PC-3 (cell line): Measurements from ENCODE around the gene TNRC18. TPM values are rescaled to one million over a fixed set of nuclear protein-coding genes. Genes with fewer than 3 reads are reported as not detected.

Experiments used
- ATAC-seq: fragments of 200-7000 bp; cut with Tn5 transposase; 2 replicates; pipeline ENCODE4 v1.9.1; 2020; ENCODE audit warnings: mild to moderate bottlenecking, moderate library complexity
- BruUV-seq: library from RNA; stranded (reverse); fragments of 400-500 nt; replicated peaks from 2 replicates; lab custom pipeline; 2021; lab: Mats Ljungman, UMichigan
- CTCF ChIA-PET: fragments of 300-600 bp; sonication (Branson Sonifier 250); formaldehyde crosslinking; loops from one replicate; lab custom pipeline; 2022; ENCODE audit warnings: antibody characterized with exemption; lab: Charles Lee
- POLR2A ChIA-PET: fragments of 300-600 bp; sonication (Branson Sonifier 250); formaldehyde crosslinking; loops from one replicate; lab custom pipeline; 2022; ENCODE audit warnings: antibody characterized with exemption; ENCODE audit not compliant: unreplicated experiment; lab: Charles Lee
- DNase-seq: peaks from one replicate; pipeline ENCODE4 v3.0.0-alpha.2; 2015
- H2AFZ ChIP-seq: fragments of 300-600 bp; sonication (generic); 2 replicates; pipeline ENCODE4 v1.6.0; 2016; ENCODE audit warnings: antibody characterized with exemption, low read length
- H3F3A ChIP-seq: fragments of 300-600 bp; sonication (generic); one replicate; pipeline ENCODE4 v1.6.0; 2017; ENCODE audit warnings: antibody characterized with exemption, low read length, control low read depth, mild to moderate bottlenecking; ENCODE audit not compliant: unreplicated experiment
- H3K27ac ChIP-seq: fragments of 300-600 bp; sonication (generic); 2 replicates; pipeline ENCODE4 v1.5.1; 2016; ENCODE audit warnings: mild to moderate bottlenecking, low read length
- H3K27me3 ChIP-seq: fragments of 300-600 bp; sonication (generic); 2 replicates; pipeline ENCODE4 v1.6.1; 2016; ENCODE audit warnings: low read length, mixed read lengths
- H3K36me3 ChIP-seq: fragments of 300-600 bp; sonication (generic); 2 replicates; pipeline ENCODE4 v1.6.1; 2016; ENCODE audit warnings: low read depth, mixed run types, low read length, mixed read lengths
- H3K4me1 ChIP-seq: fragments of 300-600 bp; sonication (generic); 2 replicates; pipeline ENCODE4 v1.5.1; 2016; ENCODE audit warnings: low read length; ENCODE audit not compliant: insufficient read depth
- H3K4me2 ChIP-seq: fragments of 300-600 bp; sonication (generic); 2 replicates; pipeline ENCODE4 v1.6.0; 2016; ENCODE audit warnings: low read length
- H3K4me3 ChIP-seq: fragments of 300-600 bp; sonication (generic); 2 replicates; pipeline ENCODE4 v1.5.1; 2016; ENCODE audit warnings: mild to moderate bottlenecking, low read length, mixed read lengths
- H3K79me2 ChIP-seq: fragments of 300-600 bp; sonication (generic); 2 replicates; pipeline ENCODE4 v1.6.1; 2017; ENCODE audit warnings: low read length, mixed read lengths
- H3K9ac ChIP-seq: fragments of 300-600 bp; sonication (generic); 2 replicates; pipeline ENCODE4 v1.6.0; 2016; ENCODE audit warnings: mild to moderate bottlenecking, low read length
- H3K9me2 ChIP-seq: fragments of 300-600 bp; sonication (generic); replicated peaks from 2 replicates; pipeline ENCODE4 v1.6.1; 2016; ENCODE audit warnings: mixed run types, low read length, mixed read lengths
- H3K9me3 ChIP-seq: fragments of 300-600 bp; sonication (generic); 2 replicates; pipeline ENCODE4 v1.6.1; 2016; ENCODE audit warnings: low read length, mixed read lengths
- H4K20me1 ChIP-seq: fragments of 300-600 bp; sonication (generic); 2 replicates; pipeline ENCODE4 v1.6.1; 2016; ENCODE audit warnings: low read length, mixed read lengths
- EZH2 ChIP-seq: fragments of 300-600 bp; sonication (generic); IDR thresholded peaks from one replicate; pipeline ENCODE4 v1.6.1; 2017; ENCODE audit warnings: antibody characterized with exemption, mild to moderate bottlenecking, low read length; ENCODE audit not compliant: unreplicated experiment
- EZH2phosphoT487 ChIP-seq: fragments of 300-600 bp; sonication (generic); IDR thresholded peaks from 2 replicates; pipeline ENCODE4 v1.6.1; 2018; ENCODE audit warnings: mild to moderate bottlenecking, antibody characterized with exemption, low read length, borderline replicate concordance
- intact Hi-C: fragments of 100-400 bp; cut with micrococcal nuclease; formaldehyde crosslinking; loops from 2 replicates; pipeline ENCODE4 v1.9.0; 2023
- total RNA-seq: library from RNA; depleted of rRNA; stranded (reverse); fragments of >200 nt; gene quantifications from 2 replicates; pipeline ENCODE4 v1.2.3, GENCODE V29; 2014
- TF ChIP-seq, protein P1 (sequence below): fragments of 300-600 bp; sonication (generic); conservative IDR thresholded peaks from 2 replicates; pipeline ENCODE4 v1.5.1; 2017; ENCODE audit warnings: antibody characterized with exemption, low read depth, mild to moderate bottlenecking, low read length

Gene TNRC18
- total RNA-seq, 1 experiment from 2014 or later = 26.8 TPM

DNA sequence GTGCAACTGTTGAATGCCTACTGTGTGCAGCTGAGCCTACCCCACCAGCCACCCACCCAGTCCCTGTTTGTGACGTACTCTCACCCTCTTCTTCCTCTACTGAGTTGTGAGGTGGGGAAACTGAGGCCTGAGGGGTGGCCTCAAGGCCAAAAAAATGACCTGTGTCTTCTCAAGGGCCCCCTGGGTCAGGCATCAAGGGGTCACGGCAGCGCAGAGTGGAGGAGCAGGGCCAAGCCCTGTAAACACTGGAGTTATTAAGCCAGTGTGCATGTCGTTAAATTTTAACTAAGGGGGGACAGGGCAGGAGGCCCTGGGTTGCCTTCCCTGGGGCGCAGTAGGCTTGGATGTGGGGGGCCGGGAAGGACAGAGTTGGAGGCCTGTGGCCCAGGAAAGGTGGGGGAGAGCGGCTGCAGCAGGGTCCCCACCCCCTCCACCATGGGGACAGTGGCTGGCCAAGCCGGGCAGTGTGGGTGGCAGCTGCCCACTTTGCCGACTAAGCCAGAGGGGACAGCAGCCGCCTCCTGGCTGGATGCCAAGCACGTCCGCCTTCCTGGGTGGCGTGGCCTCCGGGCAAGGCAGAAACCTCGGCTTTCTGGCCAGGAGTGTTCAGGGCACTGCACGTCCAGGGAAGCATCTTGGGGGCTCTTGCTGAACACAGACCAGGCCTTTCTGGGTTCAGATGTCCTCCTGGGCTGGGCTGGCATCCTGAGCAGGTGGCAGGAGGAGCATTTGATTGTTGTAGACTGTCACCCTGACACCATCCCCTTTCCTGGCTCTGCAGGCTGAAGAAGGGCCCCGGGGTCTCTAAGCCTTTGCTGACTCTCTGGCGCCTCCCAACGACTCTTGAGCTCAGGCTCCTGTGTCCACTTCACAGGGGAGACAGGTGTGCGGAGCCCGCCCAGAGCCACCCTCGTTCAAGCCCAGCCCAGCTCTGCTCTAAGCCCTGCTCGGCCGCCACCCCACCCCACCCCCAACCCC is 139.0 kb downstream of the TNRC18 start:
- ATAC-seq (peak; percentile 32; the same call in 1 of the 2 replicates), DNase-seq (peak; percentile 29)
- ChIA-PET POLR2A (no interaction called here), CTCF (no interaction called here)
- no peaks in the 10 kb centered on the region for H3K9me2 ChIP-seq
- BruUV-seq = no TSS peak
- H3K4me3 ChIP-seq = no peak overlapping the region
- H4K20me1 ChIP-seq = no peaks in the 10 kb centered on the region
- H2AFZ ChIP-seq = no peak overlapping the region
- H3K9ac ChIP-seq = no peak overlapping the region
- H3F3A ChIP-seq = no peaks in the 10 kb centered on the region
- TF ChIP-seq, protein P1, sequence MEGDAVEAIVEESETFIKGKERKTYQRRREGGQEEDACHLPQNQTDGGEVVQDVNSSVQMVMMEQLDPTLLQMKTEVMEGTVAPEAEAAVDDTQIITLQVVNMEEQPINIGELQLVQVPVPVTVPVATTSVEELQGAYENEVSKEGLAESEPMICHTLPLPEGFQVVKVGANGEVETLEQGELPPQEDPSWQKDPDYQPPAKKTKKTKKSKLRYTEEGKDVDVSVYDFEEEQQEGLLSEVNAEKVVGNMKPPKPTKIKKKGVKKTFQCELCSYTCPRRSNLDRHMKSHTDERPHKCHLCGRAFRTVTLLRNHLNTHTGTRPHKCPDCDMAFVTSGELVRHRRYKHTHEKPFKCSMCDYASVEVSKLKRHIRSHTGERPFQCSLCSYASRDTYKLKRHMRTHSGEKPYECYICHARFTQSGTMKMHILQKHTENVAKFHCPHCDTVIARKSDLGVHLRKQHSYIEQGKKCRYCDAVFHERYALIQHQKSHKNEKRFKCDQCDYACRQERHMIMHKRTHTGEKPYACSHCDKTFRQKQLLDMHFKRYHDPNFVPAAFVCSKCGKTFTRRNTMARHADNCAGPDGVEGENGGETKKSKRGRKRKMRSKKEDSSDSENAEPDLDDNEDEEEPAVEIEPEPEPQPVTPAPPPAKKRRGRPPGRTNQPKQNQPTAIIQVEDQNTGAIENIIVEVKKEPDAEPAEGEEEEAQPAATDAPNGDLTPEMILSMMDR = peak; percentile 31; the same call in 1 of the 2 replicates
- no peak for TF ChIP-seq EZH2phosphoT487
- H3K4me2 ChIP-seq = no peak overlapping the region
- no peaks in the 10 kb centered on the region for H3K9me3 ChIP-seq
- intact Hi-C loops = no loop called here
- H3K27ac ChIP-seq = no peak overlapping the region
- no peaks in the 10 kb centered on the region for H3K79me2 ChIP-seq
- no peaks in the 10 kb centered on the region for H3K36me3 ChIP-seq
- no peaks in the 10 kb centered on the region for H3K27me3 ChIP-seq
- no peaks in the 10 kb centered on the region for H3K4me1 ChIP-seq

DNA sequence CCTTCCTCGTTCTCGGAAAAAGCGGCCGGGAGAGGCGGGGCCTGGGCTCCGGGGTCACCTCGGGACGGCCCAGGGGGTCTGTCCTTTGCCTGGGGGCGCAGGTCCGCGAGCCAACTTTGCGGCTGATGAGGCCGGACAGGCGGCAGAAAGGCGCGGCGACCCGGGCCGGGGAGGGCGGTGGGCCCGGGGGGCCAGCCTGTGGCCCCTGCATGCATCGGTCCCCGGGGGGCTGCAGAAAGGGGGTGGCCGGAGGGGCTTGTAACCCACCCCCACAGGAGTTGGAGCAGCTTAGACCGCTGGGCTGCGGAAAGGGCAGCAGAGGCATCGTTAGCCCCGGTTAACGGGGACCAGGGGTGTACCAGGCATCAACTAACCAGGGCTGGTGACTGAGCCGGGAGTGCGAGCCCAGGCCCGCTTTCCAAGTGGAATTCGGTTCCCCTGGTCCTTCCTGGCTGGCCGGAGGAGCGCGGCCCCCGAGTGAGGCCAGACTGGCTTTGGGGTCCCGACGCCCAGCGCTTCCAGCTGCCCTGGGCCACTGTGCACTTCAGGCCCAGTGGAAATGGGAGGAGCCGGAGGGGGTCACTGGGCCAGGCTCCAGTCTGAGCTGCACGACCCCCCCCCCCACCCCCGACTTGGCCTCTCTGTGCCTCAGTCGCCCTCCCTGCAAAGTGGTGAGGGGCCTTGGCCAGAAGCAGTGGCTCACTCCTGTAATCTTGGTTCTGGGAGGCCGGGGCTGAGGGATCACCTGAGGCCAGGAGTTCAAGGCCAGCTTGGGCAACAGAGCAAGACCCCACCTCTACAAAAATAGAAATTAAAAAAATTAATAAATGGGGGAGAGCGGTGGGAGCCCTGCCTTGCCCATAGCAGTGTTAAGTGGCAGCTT is 140.0 kb downstream of the TNRC18 start:
- no peak overlapping the region for H2AFZ ChIP-seq
- peak overlapping the region; percentile 57 for H3K4me3 ChIP-seq
- DNase-seq = no peak
- intact Hi-C loops = no loop called here
- no peaks in the 10 kb centered on the region for H4K20me1 ChIP-seq
- no peaks in the 10 kb centered on the region for H3F3A ChIP-seq
- no peak overlapping the region for H3K27ac ChIP-seq
- BruUV-seq = no TSS peak
- H3K27me3 ChIP-seq = no peaks in the 10 kb centered on the region
- no peaks in the 10 kb centered on the region for H3K36me3 ChIP-seq
- TF ChIP-seq EZH2 (no peak), EZH2phosphoT487 (no peak)
- TF ChIP-seq, protein P1 = no peak
- H3K9ac ChIP-seq = no peak overlapping the region
- POLR2A ChIA-PET = no interaction called here
- peak overlapping the region; percentile 85 for H3K4me2 ChIP-seq
- no peaks in the 10 kb centered on the region for H3K79me2 ChIP-seq
- no peaks in the 10 kb centered on the region for H3K4me1 ChIP-seq
- H3K9me2 ChIP-seq = no peaks in the 10 kb centered on the region
- ATAC-seq = peak; percentile 69
- CTCF ChIA-PET = no interaction called here
- H3K9me3 ChIP-seq = no peaks in the 10 kb centered on the region
